Adrenal gland (tissue), 5 donors: ENCODE results near the gene MEIOC.

Source experiments
- POLR2A ChIP-seq, 2 donors: fragments of 450-650 bp; IDR thresholded peaks; one replicate each; pipeline ENCODE4 v1.6.1; 2017; ENCODE audit warnings: antibody characterized with exemption in 2 of 2, mild to moderate bottlenecking in 2 of 2, moderate library complexity in 1 of 2
- TF ChIP-seq, protein P1 (sequence below), 6 experiments: fragments of 450-650 bp in 4 of 6; fragments of 200-600 bp in 2 of 6; sonication (generic) in 1 of 6; IDR thresholded peaks; 1 replicate in 5 of 6; 2 replicates in 1 of 6; pipeline versions ENCODE4 v1.5.1 to v1.8.0; 2016 to 2021; ENCODE audit warnings: antibody characterized with exemption in 6 of 6, mild to moderate bottlenecking in 2 of 6, moderate library complexity in 1 of 6
- donor health status: DM: no; HTN: no; CAD: no.

DNA sequence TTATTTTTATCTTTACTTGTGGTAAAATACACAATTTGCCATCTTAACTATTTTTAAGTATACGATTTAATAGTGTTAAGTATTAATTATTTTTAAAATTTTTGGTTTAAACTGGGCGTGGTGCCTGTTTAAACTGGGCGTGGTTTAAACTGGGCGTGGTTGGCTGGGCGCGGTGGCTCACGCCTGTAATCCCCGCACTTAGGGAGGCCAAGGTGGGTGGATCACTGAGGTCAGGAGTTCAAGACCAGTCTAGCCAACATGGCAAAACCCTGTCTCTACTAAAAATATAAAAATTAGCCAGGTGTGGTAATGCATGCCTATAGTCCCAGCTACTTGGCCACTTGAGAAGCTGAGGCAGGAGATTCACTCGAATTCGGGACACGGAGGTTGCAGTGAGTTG is 37.3 kb downstream of the MEIOC start:
- TF ChIP-seq, protein P1, sequence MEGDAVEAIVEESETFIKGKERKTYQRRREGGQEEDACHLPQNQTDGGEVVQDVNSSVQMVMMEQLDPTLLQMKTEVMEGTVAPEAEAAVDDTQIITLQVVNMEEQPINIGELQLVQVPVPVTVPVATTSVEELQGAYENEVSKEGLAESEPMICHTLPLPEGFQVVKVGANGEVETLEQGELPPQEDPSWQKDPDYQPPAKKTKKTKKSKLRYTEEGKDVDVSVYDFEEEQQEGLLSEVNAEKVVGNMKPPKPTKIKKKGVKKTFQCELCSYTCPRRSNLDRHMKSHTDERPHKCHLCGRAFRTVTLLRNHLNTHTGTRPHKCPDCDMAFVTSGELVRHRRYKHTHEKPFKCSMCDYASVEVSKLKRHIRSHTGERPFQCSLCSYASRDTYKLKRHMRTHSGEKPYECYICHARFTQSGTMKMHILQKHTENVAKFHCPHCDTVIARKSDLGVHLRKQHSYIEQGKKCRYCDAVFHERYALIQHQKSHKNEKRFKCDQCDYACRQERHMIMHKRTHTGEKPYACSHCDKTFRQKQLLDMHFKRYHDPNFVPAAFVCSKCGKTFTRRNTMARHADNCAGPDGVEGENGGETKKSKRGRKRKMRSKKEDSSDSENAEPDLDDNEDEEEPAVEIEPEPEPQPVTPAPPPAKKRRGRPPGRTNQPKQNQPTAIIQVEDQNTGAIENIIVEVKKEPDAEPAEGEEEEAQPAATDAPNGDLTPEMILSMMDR (IDR thresholded peaks at IDR 0.05): no peak
- no peak for TF ChIP-seq POLR2A (IDR thresholded peaks at IDR 0.05)
